GM18909 (cell line): ENCODE data around the gene OR2J2.
"Not testable (repeated sequence)": the region's sequence is repeated elsewhere in the genome, so short reads cannot be mapped to it uniquely, and the experiment has no call there.

ENCODE experiments used
- ATAC-seq: cut with Tn5 transposase; IDR thresholded peaks from one replicate; pipeline ENCODE4 v1.9.1; 2021; ENCODE audit warnings: mild to moderate bottlenecking; ENCODE audit not compliant: unreplicated experiment, poor library complexity

OR2J2 gene

GRCh38 chr6:29170607-29171006 is at the start of gene OR2J2:
TSS of gene OR2J2 (plus strand) at chr6:29170907. CDS start at chr6:29173636, 2,729 bp downstream.
- ATAC-seq, result not testable (repeated sequence)

- ATAC-seq, result no peak
Measured at GRCh38 chr6:29129326-29130012, 41.2 kb upstream of the OR2J2 start.

DNA sequence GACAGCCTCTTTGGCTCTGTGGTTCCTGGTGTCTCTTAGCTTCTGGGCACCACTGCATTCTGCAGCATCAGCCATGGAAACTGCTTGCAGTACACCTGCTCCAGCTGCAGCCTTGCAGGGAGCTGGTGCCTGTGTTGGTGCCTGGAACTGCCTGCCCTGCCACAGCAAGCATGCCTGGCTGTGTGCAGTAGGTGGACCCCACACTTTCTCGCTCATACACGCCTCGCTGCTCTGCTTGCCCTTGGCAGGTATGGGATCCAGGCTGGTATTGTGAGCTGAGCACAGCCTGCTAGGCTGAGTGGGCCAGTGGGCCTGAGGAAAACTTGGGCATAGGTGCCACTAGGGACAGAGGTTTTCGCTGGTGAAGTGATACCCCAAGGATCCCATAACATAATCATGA is 40.1 kb upstream of the OR2J2 start:
- no peak for ATAC-seq

GRCh38 chr6:29131691-29132090 is 39.0 kb upstream of the OR2J2 start:
- no peak for ATAC-seq

DNA sequence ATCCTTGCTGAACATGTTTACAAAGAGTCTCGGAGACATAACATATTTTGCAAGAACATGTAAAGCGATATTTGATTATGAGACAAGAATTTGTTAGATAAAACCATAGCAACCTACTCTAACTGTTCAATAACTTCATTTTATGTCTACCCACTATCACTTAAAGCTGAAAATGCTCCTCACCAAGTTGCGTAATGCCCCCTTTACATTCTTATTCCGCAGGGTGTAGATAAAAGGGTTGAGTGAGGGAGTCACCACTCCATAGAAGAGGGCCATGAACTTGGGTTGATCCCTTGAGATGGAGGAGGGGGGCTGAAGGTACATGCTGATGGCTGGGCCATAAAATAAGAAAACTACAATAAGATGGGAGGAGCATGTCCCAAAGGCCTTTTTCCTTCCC is 33.0 kb upstream of the OR2J2 start:
- no peak for ATAC-seq

GRCh38 chr6:29141606-29142005 is 29.1 kb upstream of the OR2J2 start:
- no peak for ATAC-seq

- ATAC-seq, result no peak
Measured at GRCh38 chr6:29142309-29142708, 28.4 kb upstream of the OR2J2 start.

DNA sequence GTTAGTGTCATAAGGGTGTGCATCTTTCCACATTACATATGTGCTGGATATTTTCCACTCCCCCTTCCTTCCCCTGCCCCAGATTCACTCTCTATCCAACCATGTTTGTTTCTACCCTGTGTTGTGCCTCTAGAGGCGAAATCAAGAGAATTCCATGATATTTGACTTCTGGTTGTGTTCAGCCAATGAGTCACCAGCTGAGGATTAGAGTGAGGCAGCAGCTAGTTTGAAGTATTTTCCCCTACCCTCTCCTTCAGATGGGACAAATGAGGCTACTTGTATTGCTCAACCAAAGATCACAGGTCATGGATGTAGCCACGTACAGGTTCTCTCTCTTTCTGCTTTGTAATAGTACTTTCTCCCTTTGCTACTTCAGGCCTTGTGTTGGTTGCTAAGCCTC is 24.5 kb upstream of the OR2J2 start:
- no peak for ATAC-seq

GRCh38 chr6:29147074-29147473 is 23.6 kb upstream of the OR2J2 start:
- ATAC-seq, result no peak

GRCh38 chr6:29149444-29149843 is 21.3 kb upstream of the OR2J2 start:
- not testable (repeated sequence) for ATAC-seq

DNA sequence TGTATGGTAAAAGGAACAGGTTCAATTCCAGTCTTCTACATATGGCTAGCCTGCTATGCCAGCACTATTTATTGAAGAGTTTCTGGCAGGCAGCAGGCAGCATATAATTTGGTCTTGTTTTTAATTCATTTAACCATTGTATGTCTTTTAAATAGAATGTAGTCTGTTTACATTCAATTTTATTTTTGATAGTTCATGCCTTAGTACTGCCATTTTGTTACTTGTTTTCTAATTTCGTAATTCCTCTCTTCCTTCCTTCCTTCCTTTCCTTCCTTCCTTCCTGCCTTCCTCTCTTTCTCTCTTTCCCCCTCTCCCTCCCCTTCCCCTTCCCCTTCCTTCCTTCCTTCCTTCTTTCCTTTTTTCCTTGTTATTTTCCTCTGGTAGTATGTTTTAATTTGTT is 17.6 kb upstream of the OR2J2 start:
- ATAC-seq, result no peak

DNA sequence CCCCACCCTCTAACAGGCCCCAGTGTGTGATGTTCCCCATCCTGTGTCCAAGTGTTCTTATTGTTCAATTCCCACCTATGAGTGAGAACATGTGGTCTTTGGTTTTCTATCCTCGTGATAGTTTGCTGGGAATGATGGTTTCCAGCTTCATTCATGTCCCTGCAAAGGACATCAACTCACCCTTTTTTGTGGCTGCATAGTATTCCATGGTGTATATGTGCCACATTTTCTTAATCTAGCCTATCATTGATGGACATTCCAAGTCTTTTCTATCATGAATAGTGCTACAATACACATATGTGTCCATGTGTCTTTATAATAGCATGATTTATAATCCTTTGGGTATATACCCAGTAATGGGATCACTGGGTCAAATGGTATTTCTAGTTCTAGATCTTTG is 15.5 kb upstream of the OR2J2 start:
- not testable (repeated sequence) for ATAC-seq

- not testable (repeated sequence) for ATAC-seq
Measured at GRCh38 chr6:29159922-29160321, 10.8 kb upstream of the OR2J2 start.

DNA sequence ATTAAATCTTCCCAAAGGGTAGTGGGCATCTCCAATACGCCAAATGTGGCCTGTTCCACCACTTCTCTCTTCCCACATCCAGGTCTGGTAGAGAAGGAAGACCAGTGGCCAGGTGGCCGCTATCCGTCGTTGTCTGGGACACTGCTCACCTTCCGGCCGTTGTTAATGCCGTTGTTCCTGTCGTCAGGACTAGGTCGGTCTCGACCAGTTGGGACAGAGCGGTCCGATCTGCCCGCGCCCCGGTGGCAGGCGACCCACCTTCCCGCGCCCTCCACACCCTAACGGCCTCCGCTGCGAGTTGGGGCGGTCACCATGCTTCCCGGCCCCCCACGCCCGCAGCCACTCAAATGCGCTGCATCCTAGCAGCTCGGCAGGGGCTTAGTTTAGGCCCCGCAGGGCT is 5.1 kb upstream of the OR2J2 start:
- not testable (repeated sequence) for ATAC-seq

GRCh38 chr6:29171736-29172135 is 1.0 kb downstream of the OR2J2 start:
- ATAC-seq, result no peak

DNA sequence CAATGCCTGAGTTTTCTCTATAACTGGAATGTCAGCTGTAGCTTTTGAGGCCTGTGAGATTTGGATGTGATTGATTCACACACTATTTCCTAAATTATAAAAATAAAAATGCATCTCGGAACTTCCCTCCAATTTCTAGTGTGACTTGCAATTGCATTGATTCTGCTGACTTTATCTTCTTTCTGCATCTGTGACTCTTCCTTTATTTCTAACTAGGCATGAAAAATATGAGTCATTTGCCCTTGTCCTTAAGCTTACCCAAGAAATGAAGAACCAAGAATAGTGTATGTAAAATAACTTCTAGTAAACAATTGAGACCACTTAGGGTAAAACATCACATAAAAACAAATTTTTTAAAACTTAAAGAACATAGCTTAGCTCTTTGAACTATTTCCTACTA is 12.9 kb downstream of the OR2J2 start:
- no peak for ATAC-seq

DNA sequence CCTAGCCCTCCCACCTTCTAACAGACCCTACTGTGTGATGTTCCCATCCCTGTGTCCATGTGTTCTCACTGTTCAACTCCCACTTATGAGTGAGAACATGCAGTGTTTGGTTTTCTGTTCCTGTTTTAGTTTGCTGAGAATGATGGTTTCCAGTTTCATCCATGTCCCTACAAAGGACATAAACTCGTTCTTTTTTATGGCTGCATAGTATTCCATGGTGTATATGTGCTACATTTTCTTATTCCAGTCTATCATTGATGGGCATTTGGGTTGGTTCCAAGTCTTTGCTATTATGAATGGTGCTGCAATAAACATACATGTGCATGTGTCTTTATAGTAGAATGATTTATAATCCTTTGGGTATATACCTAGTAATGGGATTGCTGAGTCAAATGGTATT is 18.0 kb downstream of the OR2J2 start:
- not testable (repeated sequence) for ATAC-seq

- ATAC-seq, result no peak
Measured at GRCh38 chr6:29200767-29201662, 30.3 kb downstream of the OR2J2 start.

- ATAC-seq, result no peak
Measured at GRCh38 chr6:29201966-29202365, 31.3 kb downstream of the OR2J2 start.

DNA sequence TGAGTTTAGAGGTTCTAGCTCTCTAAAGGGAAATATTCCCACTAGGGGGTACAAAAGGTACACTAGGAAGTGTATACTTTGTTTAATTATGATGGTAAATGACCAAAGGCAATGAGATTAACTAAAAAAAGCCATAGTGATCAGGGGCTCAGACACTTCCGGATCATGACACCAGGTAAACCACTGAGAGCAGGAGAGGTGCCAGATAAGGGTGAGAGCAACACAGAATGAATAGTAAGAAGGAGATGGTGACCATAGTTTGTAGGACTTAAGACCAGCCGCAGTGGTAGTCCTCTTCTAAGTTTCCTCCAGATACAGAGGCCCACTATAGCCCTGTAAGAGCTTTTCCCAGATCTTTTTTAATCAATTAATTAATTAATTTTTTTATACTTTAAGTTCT is 40.8 kb downstream of the OR2J2 start:
- ATAC-seq, result no peak

DNA sequence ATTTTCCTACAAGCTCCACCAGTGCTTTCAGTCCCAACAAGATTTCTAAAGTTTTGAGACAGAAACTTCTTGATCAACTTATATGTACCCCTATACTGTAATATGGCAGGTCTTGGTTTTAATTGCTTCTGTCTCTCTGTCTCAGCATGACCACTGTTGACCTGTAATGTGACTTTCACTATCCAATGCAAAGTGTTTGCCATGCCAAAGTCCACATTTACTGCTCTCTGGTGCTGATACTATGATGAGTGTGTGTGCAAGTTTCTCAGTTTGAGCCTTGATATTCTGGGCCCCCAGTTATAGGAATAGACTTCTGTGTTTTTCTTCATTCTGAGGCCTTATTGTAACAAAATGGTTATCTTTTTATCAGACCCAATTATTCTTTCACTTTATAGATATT is 45.8 kb downstream of the OR2J2 start:
- ATAC-seq, result no peak

DNA sequence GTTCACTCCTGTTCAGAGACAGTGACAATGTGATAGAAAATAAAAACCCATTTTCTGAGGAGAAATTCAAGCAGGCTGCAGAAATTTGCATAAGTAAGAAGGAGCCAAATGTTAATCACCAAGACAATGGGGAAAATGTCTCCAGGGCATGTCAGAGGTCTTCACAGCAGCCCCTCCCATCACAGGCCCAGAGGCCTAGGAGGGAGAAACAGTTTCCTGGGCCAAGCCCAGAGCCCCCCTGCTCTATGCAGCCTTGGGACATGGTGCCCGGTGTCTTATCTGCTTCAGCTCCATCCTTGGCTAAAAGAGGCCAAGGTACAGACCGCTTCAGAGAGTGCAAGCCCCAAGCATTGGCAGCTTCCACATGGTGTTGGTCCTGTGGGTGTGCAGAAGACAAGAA is 46.5 kb downstream of the OR2J2 start:
- ATAC-seq, result not testable (repeated sequence)
